Ovary (tissue), 9 donors: ENCODE results near the gene EFNA5. TPM values are rescaled to one million over a fixed set of nuclear protein-coding genes. Genes with fewer than 3 reads are reported as not detected.

Experiments
- DNase-seq, 5 donors: peaks; one replicate each; pipeline ENCODE4 v3.0.0-alpha.2; 2019 to 2020
- H3K27ac ChIP-seq, 2 donors: fragments of 200-600 bp; one replicate each; pipeline versions ENCODE4 v1.5.1 to v1.8.0; 2019 to 2022
- H3K27me3 ChIP-seq: fragments of 200-600 bp; one replicate; pipeline ENCODE4 v1.8.0; 2022
- H3K36me3 ChIP-seq: fragments of 200-600 bp; sonication (generic); one replicate; pipeline ENCODE4 v1.5.1; 2019
- H3K4me1 ChIP-seq: one replicate; pipeline ENCODE4 v1.8.1; 2013; ENCODE audit warnings: mild to moderate bottlenecking, moderate library complexity; ENCODE audit not compliant: insufficient read depth
- H3K4me3 ChIP-seq: fragments of 200-600 bp; sonication (generic); one replicate; pipeline ENCODE4 v1.5.1; 2017
- H3K9me3 ChIP-seq, 2 donors: fragments of 200-600 bp in 1 of 2; sonication (generic) in 1 of 2; one replicate each; pipeline versions ENCODE4 v1.5.1 to v1.8.1; 2013 to 2019; ENCODE audit warnings: mild to moderate bottlenecking in 1 of 2, moderate library complexity in 1 of 2
- EP300 ChIP-seq: sonication (generic); formaldehyde crosslinking; IDR thresholded peaks from one replicate; pipeline ENCODE4 v1.6.1; 2017; ENCODE audit warnings: antibody characterized with exemption
- POLR2A ChIP-seq: fragments of 450-650 bp; IDR thresholded peaks from one replicate; pipeline ENCODE4 v1.6.1; 2017; ENCODE audit warnings: antibody characterized with exemption, mild to moderate bottlenecking, moderate library complexity
- WGBS, 3 donors: extraction: QIAGEN DNeasy Blood & Tissue Kit in 1 of 3; methylation state at CpG; one replicate each; pipeline versions ENCODE4 v1.1.5 to v1.1.7; 2013 to 2017; 5-methylcytosine and 5-hydroxymethylcytosine counted together
- intact Hi-C, 4 donors: fragments of 100-400 bp; cut with DNase I; formaldehyde crosslinking; loops; one replicate each; pipeline versions ENCODE4 v1.11.0 to v1.15.1; 2022 to 2023
- polyA plus RNA-seq, 2 donors: library from polyadenylated mRNA; stranded (reverse); fragments of 200-250 nt in 1 of 2; fragments of 350-450 nt in 1 of 2; fragmentation: Illumina TruSeq in 1 of 2; extraction: RNeasy Lipid Tissue Mini Kit (QIAGEN cat#74804) in 1 of 2; gene quantifications; one replicate each; pipeline ENCODE4 v1.2.3, GENCODE V29; 2013 to 2014
- total RNA-seq, 7 donors: library from RNA; depleted of rRNA in 2 of 7; stranded (reverse); fragments of >200 nt in 2 of 7; fragmentation: NEBNext Ultra II Directional in 3 of 7; extraction: Animal tissue kit (Norgen Biotek cat#: 25700) in 3 of 7; gene quantifications; one replicate each; pipeline versions ENCODE4 v1.1.0 to v1.2.4, GENCODE V29; 2016 to 2023
- TF ChIP-seq, protein P1 (sequence below), 3 donors: fragments of 450-650 bp in 2 of 3; fragments of 200-600 bp in 1 of 3; IDR thresholded peaks; one replicate each; pipeline versions ENCODE4 v1.5.1 to v1.8.0; 2016 to 2022; ENCODE audit warnings: antibody characterized with exemption in 3 of 3, mild to moderate bottlenecking in 1 of 3
- donor health status: DM: no; HTN: no; CAD: no; lungs with moderate emphysema.
- donor health status: DM: no; HTN: no; CAD: no.
- donor health status: Bipolar disorder and iron deficiency.
- donor health status: DM: yes; HTN: yes; CAD: no.
- donor health status: DM: no; HTN: no; CAD: no.
- donor health status: DM: yes; HTN: yes; CAD: no.

EFNA5 gene
- total and polyA plus RNA-seq, 9 donors = 1.5 to 20.6 (median 7.7) TPM

DNA sequence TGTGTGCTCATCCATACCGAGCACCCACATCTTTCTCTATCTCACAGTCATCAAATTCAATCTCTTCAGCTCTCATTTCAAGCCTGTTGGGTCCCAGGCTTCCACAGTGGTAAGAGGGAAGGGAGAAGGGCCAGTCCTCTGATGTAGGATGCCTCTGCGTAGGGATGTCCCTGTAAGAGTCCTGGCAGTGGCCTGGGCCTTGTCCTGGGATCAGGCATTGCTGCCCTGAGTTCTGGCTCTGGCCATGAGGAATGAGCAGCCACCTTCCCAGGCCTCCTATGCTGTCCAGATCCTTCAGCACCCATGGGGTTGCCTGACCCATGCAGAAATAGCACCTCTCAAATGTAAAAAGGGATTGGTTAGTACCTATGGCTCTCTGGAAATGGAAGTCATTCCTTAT, 121.2 kb downstream of the EFNA5 start:
- no peaks in the 10 kb centered on the region for H3K4me1 ChIP-seq
- WGBS, 3 donors = 95 to 100% (median 98%) methylated on average over 2 of the region's 2 CpGs
- DNase-seq = no peak
- H3K36me3 ChIP-seq = no peaks in the 10 kb centered on the region
- intact Hi-C loops = no loop called here
- no peaks in the 10 kb centered on the region for H3K27me3 ChIP-seq
- no peaks in the 10 kb centered on the region for H3K9me3 ChIP-seq
- H3K4me3 ChIP-seq = no peak overlapping the region
- no peak for TF ChIP-seq POLR2A
- TF ChIP-seq EP300 = no peak
- TF ChIP-seq, protein P1, sequence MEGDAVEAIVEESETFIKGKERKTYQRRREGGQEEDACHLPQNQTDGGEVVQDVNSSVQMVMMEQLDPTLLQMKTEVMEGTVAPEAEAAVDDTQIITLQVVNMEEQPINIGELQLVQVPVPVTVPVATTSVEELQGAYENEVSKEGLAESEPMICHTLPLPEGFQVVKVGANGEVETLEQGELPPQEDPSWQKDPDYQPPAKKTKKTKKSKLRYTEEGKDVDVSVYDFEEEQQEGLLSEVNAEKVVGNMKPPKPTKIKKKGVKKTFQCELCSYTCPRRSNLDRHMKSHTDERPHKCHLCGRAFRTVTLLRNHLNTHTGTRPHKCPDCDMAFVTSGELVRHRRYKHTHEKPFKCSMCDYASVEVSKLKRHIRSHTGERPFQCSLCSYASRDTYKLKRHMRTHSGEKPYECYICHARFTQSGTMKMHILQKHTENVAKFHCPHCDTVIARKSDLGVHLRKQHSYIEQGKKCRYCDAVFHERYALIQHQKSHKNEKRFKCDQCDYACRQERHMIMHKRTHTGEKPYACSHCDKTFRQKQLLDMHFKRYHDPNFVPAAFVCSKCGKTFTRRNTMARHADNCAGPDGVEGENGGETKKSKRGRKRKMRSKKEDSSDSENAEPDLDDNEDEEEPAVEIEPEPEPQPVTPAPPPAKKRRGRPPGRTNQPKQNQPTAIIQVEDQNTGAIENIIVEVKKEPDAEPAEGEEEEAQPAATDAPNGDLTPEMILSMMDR (IDR thresholded peaks at IDR 0.05) = no peak
- H3K27ac ChIP-seq = no peak overlapping the region

DNA sequence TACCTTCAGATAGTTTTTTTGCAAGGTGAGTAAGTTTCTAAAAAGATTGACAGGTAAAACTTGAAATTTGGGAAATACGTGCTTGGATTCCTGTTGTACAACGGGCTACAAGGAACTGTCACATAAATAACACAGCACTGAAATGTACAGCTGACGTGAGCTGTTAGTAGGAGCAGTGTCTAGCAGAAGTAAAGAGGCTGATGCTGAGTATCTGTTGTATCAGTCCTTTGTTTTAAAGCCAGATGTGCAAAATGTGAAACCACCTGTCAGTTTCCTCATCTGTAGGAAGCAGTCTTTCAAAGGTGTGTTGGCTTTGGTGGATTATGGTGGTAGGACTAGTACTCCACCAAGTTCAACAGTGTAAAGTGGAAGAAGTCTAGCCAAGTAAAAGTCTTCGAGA, 122.3 kb downstream of the EFNA5 start:
- H3K4me1 ChIP-seq = no peaks in the 10 kb centered on the region
- intact Hi-C loops = no loop called here
- H3K36me3 ChIP-seq = no peaks in the 10 kb centered on the region
- H3K9me3 ChIP-seq = no peaks in the 10 kb centered on the region
- H3K27me3 ChIP-seq = no peaks in the 10 kb centered on the region
- no peak overlapping the region for H3K4me3 ChIP-seq
- WGBS, 3 donors = 93 to 95% (median 94%) methylated on average over 4 of the region's 4 CpGs
- TF ChIP-seq POLR2A (no peak), EP300 (no peak)
- TF ChIP-seq, protein P1 (IDR thresholded peaks at IDR 0.05) = no peak
- DNase-seq = no peak
- H3K27ac ChIP-seq = no peak overlapping the region

DNA sequence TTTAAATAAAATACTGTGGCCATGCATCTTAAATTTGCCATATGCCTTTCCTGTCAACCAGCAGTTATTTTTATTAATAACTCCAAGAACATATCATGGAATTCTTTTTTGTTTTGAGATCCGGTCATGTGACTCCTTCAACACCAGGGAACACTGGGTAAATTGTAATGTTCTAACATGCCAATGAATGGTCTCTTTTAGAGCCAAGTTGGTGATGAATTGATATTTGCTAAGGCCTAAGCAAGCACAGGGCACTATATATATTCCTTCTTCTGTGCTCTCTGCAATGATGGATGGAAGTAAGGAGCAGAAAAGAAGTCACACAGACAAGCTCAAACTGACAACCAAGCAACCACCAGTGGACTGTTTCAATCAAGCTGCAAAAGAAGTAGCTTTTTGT, 124.0 kb downstream of the EFNA5 start:
- TF ChIP-seq POLR2A (no peak), EP300 (no peak)
- TF ChIP-seq, protein P1 (IDR thresholded peaks at IDR 0.05) = no peak
- Histone ChIP-seq H3K4me1 (peaks cover 7% of the 10 kb centered on the region), H3K27ac (no peak overlapping the region), H3K36me3 (no peaks in the 10 kb centered on the region), H3K9me3 (no peaks in the 10 kb centered on the region), H3K27me3 (no peaks in the 10 kb centered on the region), H3K4me3 (no peak overlapping the region)
- 89 to 93% (median 90%) methylated on average over 1 of the region's 1 CpG for WGBS, 3 donors
- intact Hi-C loops = no loop called here
- DNase-seq = no peak

DNA sequence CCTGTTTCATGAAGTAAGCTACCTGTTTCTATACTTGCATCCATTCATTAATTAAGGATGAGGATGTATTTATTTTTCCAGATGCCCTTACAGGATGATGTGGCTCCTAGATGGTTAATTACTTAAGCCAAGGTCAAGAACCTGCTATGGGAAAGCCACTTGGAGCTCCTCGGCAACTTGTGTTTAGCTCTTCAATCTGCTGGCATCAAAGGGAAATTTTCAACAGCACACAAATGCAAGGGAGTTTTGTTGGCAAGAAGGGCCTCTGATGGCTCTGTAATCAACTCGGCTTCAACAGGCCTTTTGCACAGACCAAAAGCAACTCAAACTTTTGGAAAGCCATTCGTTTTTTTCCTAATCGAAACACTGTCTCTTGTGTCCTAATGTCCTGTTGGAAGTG, 125.3 kb downstream of the EFNA5 start:
- Histone ChIP-seq H3K27me3 (no peaks in the 10 kb centered on the region), H3K27ac (no peak overlapping the region), H3K4me1 (peaks cover 7% of the 10 kb centered on the region), H3K36me3 (no peaks in the 10 kb centered on the region), H3K9me3 (no peaks in the 10 kb centered on the region), H3K4me3 (no peak overlapping the region)
- TF ChIP-seq POLR2A (no peak), EP300 (no peak)
- TF ChIP-seq, protein P1 (IDR thresholded peaks at IDR 0.05) = no peak
- WGBS, 3 donors = 54 to 78% (median 57%) methylated on average over 4 of the region's 4 CpGs
- no peak for DNase-seq
- intact Hi-C loops = no loop called here

DNA sequence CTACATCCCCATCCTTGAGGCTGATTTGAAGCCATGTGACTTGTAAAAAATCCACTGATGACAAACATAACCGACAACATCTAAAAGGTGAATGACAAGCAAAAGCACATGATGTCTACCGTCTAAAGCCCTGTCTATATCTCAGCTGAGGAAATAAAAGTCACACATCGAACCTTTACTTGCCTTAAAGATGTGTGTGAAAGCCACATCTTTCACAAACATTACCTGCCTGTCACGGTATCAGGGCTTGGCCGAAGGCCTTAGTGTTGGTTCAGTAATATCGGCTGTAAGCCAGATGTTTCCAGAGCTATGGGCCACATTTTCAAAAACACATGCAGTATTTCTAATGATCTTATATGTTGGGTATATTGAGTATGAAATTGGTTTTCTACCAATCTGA, 125.8 kb downstream of the EFNA5 start:
- H3K4me1 ChIP-seq = peaks cover 7% of the 10 kb centered on the region
- intact Hi-C loops = no loop called here
- no peaks in the 10 kb centered on the region for H3K9me3 ChIP-seq
- no peaks in the 10 kb centered on the region for H3K27me3 ChIP-seq
- H3K36me3 ChIP-seq = no peaks in the 10 kb centered on the region
- H3K27ac ChIP-seq = no peak overlapping the region
- 89 to 93% (median 92%) methylated on average over 6 of the region's 6 CpGs for WGBS, 3 donors
- no peak overlapping the region for H3K4me3 ChIP-seq
- DNase-seq = no peak
- TF ChIP-seq POLR2A (no peak), EP300 (no peak)
- TF ChIP-seq, protein P1 (IDR thresholded peaks at IDR 0.05) = no peak
